Caki2 (cell line): ENCODE measurements around the gene GOLPH3L. TPM values are rescaled to one million over a fixed set of nuclear protein-coding genes. Genes with fewer than 3 reads are reported as not detected.
"Not testable (repeated sequence)": the region's sequence is repeated elsewhere in the genome, so short reads cannot be mapped to it uniquely, and the experiment has no call there.

Source experiments
- DNase-seq: peaks from one replicate; pipeline ENCODE4 v3.0.0-alpha.2; 2015; ENCODE audit warnings: low read depth
- in situ Hi-C: cut with HindIII; loops from 2 replicates; pipeline ENCODE4 v1.10.0; 2016; ENCODE audit warnings: low sequenced_read_pairs, low pct_unique_long_range_greater_than_20kb, mixed read lengths
- total RNA-seq: library from RNA; depleted of rRNA; stranded (reverse); fragments of >200 nt; shearing (Covaris generic); gene quantifications from 2 replicates; pipeline ENCODE4 v1.2.3, GENCODE V29; 2014; ENCODE audit warnings: low replicate concordance

GOLPH3L gene
- total RNA-seq, 1 experiment from 2014 or later, result 14.7 TPM

DNA sequence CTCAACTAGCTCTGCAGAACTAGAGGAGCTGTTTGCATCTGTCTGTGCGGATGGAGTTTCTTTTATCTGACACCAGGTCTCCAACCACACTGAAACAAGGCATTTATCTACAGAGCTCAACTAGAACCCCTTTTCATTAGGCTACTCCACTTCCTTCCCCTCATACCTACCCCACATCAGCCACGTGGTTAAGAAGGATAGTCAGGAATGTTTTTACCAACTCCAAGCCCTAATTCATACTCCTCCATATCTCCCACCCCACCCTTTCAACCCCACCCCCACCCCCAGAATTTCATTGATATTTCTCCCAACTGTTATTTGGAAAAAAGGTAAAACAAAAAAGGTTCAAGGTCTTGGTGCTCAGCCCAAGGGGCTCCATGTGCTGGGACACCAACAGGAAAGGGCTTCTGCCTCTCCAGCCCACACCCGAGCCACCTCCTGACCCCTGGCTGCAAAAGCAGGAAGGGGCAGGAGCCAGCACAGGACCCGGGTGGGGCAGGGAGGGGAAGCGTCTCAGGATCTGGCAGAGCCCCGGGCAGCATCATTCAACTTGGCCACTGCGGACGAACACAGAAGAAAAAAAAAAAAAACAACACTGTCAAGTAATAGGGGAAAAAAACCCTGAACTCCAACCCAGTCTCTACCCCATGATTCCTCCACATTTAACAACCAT is 74.5 kb downstream of the GOLPH3L start:
- in situ Hi-C loops, result no loop called here
- no peak for DNase-seq

DNA sequence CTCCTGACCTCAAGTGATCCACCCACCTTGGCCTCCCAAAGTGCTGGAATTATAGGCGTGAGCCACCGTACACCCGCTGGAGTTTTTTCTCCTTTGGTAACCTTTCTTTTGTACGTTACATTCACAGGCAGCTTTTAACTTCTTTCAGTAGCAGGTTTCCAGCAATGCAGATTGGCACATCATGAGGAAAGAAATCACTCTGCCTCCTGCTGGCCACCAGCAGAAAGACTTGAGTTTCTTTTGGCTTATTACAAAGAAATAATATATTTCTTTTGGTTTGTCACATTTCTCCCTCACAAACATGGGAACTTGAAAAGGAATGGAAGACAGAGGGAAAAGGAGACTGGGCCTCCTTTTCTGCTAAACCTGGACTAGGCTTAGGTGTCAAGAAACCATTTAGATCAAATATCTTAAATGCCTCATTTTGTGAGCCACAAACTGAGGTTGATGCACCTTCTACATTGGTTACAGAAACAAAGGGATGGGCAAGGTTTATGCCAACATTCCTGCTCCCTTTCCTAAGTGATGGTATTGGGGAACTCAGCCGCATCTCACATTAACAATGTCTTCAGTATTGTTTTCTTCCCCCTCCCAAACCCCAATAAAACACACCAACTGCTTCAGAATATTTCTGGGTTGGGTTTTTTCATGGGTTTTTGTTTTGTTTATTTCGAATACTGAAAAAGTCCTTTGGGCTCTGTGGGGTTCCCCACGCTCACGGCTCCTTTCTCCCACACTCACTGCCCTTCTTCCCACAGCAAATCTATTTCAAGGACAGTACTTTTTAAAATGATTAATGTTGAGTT is 75.3 kb downstream of the GOLPH3L start:
- in situ Hi-C loops, result no loop called here
- DNase-seq, result peak; percentile 30

DNA sequence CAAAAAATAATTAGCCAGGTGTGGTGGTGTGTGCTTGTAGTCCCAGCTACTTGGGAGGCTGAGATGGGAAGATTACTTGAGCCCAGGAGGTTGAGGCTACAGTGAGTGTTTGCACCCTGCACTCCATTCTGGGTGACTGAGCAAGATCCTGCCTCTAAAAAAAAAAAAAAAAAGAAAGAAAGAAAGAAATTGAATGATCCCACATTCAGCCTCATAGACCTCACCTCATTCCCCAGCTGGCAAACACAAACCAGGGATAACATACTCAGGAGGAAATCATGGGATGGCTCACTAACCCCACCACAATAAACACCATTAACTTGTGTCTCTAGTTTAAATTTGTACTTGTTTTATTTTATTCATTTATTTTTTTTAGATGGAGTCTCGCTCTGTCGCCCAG is 76.0 kb downstream of the GOLPH3L start:
- peak; percentile 37 for DNase-seq
- in situ Hi-C loops, result no loop called here

DNA sequence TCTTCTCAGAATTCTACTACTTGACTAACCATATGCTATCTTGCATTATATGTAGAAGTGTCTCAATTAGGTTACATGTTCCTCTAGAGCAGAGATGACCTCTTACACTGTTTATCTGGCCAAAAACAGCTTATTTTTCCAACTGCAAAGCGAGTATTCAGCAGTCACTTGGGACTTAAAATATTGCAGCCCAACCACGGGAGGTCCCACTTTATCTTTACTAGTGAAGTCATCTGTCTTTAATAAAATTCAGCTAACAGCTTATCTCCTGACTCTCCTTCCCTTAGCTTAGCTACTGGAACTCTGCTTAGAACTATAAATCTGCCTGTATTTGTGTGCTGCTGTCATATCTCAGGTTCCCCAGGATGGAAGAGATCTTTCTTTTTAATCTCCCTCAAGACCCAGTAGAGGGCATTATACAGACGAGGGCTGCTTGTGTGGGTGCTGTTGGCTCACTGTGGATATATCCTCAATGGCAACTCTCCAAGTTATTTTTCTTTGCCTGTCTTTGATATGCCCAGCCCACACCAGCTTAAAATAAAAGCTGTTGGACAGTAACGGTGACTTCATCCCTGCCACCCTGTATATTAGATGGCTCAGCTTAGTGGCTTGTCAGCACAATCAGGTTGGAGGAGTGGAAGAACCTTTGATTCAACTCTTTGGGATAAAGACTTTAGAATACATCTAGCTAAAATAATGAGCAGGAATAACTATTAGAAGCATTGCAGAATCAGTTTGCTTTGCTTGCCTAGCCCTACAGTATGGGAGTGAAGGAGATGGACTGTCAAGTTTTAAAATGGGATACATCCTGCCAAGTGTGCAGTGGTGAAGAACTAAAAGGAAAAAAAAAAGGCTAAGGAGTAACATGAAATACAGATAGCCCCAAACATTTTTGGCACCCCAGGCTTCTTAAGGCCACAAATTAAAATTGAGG is 77.1 kb downstream of the GOLPH3L start:
- peak; percentile 85 for DNase-seq

DNA sequence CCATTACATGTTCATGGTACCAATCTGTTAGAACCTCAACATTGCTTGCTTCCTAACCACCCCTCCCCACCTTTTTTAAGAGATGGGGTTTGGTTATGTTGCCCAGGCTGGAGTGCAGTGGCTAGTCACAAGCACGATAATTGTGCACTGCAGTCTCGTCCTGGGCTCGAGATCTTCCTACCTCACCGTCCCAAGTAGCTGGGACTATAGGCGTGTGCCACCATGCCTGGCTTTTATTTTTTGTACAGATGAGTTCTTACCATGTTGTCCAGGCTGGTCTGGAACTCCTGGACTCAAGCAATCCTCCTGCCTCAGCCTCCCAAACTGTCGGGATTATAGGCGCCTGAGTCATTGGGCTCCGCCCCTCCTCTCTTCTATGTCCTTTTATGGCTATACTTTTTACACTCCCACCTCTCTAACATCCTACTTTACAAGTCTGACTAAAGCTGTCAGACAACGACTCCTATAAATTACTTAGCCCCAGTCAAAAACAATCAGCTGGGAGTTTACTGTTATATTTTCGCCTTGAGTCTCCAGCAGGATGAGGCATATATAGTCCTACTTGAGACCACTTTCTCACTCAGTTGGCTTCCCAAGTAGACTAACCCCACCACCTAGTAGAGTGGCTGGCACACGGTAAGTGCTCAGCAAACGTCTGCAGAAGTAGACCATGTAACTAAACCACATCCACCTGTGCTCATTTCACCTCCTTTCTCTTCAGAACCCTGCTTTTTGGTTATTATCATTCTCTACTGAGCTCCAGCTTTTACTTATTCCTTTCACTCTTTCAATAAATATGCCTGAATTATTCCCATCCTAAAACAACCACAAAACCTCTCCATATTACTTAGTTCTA is 81.4 kb downstream of the GOLPH3L start:
- DNase-seq, result peak; percentile 49
- in situ Hi-C loops, result no loop called here

More for the DNA sequence above, 77.1 kb downstream of the GOLPH3L start:
- in situ Hi-C loops, result no loop called here

DNA sequence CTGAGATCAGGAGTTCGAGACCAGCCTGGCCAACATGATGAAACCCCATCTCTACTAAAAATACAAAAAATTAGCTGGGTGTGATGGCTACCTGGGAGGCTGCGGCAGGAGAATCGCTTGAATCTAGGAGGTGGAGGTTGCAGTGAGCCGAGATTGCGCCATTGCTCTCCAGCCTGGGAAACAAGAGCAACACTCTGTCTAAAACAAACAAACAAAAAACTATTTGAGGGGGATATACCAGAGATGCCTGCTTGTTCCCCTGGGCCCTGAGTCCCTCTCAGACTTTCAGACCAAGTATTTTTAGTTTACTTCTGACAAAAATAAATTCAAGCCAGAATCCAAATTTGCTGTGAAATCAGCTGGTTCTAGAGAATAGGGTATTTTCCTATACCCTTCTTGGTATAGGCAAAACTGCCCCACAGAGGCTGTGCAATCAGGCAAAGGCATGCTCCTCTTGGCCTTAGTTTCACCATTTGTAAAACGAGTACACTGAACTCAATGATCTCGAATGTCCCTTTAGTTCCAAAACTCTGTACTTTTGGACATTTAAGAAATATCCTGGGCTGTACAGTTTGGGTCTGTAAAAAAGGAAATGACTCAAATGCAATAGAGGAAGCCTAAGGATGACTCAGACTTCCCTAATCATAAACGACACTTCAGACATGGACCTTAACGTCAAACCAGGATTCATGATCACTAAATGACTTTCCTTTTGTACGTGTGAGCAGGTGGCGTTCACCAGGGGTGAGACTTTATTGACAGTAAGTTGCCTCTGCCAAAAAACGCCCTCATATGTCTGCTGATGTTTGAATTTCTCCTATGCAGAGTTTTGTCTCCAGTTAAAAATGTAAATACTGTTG is 83.7 kb downstream of the GOLPH3L start:
- DNase-seq, result peak; percentile 56
- in situ Hi-C loops, result no loop called here

DNA sequence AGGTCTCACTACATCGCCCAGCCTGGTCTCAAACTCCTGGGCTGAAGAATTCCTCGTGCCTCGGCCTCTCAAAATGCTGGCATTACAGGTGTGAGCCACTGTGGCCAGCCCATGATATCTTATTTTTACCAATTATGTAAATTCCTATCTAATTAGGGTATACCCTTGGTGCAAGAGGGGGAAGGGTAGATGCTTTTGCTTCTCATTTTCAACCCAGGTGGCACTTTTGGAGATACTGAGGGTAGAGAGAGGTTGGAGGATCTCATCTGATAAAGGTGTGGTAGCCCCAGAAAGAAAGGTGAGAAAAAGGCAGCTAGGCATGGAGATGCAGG is 85.0 kb downstream of the GOLPH3L start:
- DNase-seq, result no peak
- in situ Hi-C loops, result no loop called here

DNA sequence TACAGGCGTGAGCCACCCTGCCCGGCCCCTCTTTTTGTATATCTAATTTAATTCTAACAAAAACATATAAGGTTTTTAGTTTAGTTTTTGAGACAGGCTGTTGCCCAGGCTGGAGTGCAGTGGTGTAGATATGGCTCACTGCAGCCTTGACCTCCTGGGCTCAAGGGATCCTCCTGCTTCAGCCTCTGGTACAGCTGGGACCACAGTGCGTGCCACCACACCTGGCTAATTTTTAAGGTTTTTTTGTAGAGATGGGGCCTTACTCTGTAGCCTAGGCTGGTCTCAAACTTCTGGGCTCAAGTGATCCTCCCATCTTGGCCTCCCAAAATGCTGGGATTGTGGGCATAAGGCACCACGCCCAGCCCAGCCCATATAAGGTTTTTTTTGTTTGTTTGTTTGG is 86.4 kb downstream of the GOLPH3L start:
- DNase-seq, result no peak
- in situ Hi-C loops, result no loop called here

DNA sequence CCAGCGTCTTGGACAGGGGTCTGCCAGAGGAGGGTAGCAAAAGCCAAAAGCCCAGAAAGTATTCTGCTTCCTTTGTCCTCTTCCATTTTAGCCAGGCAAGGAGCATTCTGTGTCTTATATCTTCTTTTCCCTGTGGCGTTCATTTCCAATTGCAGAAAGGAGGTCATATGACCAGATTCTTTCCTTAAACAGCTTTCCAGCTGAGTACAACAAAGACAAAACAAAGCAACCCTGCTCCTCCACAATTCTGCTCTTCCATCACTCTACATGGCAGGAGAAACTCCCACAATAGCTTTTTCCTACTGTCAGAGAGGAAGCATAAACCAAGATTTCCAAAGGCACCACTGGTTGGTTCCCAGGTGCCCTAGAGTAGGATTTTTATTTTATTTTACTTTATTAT is 87.2 kb downstream of the GOLPH3L start:
- no peak for DNase-seq
- in situ Hi-C loops, result no loop called here

DNA sequence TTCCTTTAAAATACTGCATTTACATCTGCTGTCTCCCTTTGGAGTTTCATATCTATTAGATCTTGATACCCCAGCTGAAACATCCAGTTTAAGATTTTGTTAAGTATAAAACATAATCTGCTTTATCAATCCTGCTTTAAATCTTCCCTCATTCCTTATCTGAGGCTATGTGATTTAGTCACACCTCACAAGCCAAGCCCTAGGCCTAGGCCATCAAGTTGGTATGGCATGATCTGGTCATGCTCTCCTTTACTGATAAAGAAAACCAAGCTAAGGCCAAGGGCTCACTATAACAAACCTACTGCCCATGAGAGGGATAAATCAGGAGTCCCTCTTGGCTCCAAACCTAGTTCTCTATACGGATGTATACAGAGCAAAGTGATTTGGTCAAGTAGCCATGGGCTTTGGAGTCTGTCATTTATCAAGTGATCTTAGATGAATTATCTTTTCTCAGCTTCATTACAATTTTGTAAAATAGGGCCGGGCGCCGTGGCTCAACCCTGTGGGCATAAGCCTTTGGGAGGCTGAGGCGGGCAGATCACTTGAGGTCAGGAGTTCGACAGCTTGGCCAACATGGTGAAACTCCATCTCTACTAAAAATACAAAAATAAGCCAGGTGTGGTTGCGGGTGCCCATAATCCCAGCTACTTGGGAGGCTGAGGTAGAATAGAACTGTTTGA is 90.4 kb downstream of the GOLPH3L start:
- no peak for DNase-seq
- in situ Hi-C loops, result no loop called here

DNA sequence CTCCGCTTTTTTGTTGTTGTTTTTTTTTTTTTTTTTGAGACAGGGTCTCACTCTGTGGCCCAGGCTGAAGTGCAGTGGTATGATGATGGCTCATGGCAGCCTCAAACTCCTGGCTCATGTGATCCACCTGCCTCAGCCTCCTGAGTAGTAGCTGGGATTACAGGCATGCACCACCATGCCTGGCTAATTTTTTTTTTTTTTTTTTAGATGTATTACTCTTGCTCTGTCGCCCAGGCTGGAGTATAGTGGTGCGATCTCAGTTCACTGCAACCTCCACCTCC is 91.6 kb downstream of the GOLPH3L start:
- DNase-seq, in situ Hi-C loops: not testable (repeated sequence)

DNA sequence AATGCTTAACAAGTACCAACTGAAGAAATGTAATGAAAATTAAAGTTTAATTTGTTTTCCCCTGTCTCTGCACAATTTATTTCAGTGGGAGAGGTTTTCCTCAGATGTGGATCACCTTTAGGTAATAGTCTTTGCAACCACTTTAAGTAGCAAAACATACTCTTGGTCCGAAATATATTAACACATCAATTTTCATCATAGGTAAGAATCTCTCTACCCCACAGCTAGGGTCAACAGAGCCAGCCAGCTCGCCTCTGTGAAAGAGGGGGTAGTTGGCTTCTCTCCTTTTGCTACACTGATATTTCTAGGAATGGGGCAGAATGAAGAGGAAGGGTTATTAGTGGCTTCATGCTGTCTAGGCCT is 92.7 kb downstream of the GOLPH3L start:
- in situ Hi-C loops, result no loop called here
- DNase-seq, result no peak

DNA sequence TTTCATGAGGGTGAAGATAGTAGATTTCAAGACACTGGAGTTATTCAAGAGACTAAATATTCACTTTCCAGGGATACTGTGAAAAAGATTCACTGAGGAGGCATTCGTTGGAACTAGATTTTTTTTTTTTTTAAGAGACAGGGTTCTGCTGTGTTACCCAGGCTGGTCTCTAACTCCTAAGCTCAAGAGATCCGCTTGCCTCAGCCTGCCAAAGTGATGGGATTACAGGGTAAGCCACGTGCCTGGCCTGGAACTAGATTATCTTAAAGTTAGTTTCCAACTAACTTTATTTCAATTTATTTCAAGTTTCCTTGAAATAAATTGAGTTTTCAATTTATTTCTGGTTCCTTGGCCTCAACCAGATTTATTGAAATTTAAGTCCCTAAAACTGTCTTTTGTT is 93.2 kb downstream of the GOLPH3L start:
- DNase-seq, result no peak
- in situ Hi-C loops, result no loop called here

DNA sequence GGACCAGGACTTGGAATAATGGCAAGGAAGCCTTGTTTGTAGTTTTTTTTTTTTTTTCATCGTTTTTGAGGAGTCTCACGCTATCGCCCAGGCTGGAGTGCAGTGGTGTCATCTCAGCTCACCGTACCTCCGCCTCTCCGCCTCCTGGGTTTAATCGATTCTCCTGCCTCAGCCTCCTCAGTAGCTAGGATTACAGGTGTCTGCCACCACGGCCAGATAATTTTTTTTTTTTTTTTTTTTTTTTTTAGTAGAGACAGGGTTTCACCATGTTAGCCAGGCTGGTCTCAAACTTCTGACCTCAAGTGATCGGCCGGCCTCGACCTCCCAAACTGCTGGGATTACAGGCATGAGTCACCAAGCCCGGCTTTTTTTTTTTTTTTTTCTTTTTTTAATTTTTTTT is 94.6 kb downstream of the GOLPH3L start:
- in situ Hi-C loops, DNase-seq: not testable (repeated sequence)

DNA sequence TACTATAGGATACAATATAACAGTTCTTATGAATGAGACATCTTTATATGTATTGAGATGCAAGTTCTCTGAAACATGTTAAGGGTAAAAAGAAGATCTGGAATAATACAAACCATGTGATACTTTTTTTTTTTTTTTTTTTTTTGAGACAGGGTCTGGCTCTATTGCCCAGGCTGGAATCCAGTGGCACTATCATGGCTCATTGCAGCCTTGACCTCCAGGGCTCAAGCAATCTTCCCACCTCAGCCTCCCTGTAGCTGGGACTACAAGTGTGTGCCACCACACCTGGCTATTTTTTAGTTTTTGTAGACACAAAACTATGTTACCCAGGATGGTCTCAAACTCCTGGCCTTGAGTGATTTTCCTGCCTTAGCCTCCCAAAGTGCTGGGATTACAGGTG is 95.4 kb downstream of the GOLPH3L start:
- no peak for DNase-seq
- in situ Hi-C loops, result no loop called here

DNA sequence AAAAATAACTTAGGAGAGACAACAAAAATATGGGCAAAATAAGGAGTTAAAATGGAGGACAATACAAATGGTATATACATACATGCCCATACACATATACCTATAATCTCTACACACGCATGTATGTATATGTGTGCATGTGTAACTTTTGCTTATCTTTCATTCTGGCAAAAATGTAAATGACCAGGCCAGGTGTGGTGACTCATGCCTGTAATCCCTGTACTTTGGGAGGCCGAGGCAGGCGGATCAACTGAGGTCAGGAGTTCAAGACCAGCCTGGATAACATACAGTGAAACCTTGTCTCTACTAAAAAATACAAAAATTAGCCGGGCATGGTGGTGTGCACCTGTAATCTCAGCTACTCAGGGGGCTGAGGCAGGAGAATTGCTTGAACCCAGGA is 98.6 kb downstream of the GOLPH3L start:
- DNase-seq, in situ Hi-C loops: not testable (repeated sequence)

DNA sequence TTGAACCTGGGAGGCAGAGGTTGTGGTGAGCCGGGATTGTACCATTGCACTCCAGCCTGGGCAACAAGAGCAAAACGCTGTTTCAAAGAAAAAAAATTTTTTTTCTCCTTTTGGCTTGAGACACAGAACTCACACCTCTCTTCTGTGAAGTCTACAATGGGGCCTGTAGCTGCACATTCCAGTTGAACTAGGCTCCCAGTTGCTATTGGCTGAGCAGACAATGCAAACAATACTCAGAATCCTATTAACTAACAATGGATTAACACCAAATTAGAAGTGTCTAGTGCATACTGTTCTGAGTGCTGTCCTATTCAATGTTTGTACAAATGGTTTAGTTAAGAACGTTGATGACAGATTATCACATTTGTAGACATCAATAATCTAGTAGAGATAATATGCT is 100.0 kb downstream of the GOLPH3L start:
- in situ Hi-C loops, result no loop called here
- no peak for DNase-seq
